NCI-H2171 (cell line): ENCODE measurements around the gene CECR2.
A peak's percentile ranks its signal among the peaks of the same experiment; 100 is the strongest.

ENCODE experiments used
- DNase-seq: peaks from one replicate; lab custom pipeline; 2025; lab: John Stamatoyannopoulos, UW

The CECR2 gene

DNA sequence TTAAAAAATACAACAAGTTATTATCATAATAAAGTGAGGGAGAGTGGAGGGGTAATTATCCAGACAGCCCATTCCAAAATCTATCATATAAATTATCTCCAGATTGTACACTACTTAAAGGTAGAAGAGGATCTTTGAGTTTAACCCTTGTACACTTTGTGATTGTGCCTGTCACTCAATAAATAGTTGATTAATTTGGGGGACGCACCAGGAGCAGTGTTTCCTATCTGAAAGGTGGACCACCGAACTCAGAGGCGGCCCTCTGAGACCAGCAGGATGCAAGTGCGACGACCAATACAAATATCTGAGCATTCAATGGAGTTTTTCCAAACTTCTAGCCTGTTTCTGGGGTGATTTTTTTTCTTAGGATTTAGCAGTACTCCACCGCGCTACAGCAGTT, 1.1 kb upstream of the CECR2 start:
- no peak for DNase-seq

DNA sequence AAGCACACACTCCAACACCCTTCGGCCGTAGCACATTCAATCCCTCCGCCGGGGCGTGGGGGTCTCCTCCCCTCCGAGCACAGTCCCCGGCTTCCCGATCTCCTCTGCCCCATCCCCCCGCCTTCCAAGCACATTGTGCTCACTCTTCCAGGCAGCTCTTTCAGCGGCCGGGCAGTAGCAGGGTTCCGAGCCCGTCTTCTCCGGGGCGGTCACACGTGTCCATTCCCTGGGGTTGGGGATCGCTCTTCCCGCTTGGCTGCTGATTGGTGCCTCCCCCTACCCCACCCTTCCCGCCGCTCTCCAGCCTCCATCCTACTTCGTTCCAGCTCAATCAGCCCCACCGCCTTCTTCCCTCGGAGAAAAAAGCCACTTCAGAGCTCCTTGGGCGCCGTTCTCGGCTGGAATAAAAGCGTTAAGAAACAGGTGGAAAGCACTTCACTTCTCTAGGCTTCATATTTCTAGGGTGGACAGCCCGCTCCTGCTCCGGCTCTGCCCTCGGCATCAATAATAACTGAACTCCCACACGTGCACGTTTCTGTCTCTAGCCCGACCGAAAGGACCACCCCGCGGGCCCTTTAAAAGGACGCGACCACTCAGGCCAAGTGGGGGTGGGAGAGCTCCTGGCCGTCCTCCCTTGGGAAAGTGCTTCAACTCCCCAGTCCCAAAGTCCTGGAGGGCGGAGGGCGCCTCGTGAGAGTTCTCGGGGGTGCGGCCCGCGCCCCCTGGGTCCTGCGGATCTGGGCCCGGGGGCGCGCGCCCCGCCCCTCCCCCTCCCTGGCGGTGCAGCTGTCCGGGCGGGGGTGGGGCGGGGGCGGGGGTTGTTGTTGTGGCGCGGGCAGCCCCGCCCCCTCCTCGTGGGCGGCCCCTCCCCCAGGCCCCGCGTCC, 464 bp upstream of the CECR2 start:
- DNase-seq, result peak; percentile 58

DNA sequence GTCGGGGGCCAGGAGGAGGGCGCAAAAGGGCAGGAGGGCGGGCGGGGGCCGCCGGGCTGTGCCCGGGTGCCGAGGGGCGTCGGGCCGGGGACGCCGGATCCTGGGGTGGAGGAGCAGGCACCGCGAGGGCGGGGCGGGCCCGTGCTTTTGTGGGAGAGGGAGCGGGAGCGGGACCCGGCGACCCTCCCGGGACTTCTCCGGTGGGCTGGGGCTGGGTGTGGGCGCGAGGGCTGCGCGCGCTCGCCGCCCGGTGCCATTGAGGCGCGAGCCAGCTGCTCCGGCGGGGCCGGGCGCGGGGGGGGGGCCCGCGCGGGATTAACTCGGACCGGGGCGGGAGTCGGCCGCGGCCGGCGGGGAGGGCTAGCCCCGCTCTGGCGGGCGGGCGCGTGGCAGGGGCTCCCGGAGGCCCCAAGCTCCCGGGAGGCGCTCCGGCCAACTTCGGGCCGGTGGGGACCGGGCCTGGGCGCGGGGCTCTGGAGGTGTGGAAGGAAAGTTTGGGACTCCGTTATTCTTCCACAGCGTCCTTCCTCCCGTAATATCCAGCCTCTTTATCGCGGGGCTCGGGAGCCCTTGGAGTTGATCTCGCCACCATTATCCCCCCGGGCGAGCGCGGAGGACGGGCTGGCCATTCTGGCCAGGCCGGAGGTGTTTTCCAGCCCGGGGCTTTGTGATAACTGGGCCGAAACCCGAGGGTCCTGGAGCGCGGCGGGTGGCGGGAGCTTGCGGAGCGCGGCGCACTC, 936 bp downstream of the CECR2 start:
- DNase-seq, result no peak

DNA sequence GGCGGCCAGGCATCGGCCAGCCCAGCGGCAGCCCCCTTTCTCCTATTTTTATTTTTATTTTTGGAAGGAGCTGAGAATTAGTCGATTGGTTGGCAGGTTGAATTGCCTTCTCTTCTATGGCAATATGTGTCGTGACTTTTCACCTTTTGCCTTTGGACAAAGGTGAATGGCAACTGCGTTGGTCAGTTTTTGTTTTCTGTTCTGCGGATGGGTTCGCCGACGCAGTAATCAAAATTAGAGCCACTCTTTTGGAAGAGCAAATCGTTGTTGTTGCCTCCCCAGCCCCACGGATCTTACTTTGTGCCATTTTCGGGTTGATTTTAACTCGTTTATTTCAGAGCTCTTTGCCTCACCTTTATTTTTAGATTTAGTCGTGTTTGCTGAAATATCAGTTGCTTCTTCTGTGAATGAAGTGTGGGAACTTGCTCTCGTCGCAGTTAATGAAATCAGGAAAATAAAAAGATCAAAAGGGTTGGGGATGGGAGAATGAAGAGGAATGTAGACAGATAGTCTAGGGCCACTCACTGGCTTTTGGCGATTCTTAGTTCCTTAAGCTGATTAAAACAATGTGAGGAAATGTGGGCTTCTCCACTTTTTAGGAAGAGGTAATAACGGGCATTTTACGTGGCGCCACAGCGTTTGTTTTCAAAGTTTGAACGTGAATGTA, 1.6 kb downstream of the CECR2 start:
- DNase-seq, result no peak

DNA sequence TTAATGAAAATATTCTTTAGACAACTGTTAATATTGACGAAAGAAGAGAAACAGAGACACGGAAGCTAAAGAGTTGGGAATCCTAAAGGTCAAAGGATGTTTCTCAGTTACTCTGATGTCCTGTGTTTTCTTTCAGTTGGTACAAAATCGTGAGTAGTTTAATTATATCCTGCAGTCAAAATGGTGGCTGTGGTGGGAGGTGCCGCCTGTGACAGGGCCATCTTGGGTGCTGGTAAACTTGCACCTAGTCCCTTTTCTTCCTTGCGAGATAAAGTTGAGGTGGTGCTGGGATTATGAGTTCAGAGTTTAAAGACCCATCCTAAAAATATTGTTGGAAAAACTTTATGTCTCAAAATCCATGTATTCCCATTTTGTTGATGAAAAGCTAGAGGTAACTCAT, 2.2 kb downstream of the CECR2 start:
- DNase-seq, result no peak

DNA sequence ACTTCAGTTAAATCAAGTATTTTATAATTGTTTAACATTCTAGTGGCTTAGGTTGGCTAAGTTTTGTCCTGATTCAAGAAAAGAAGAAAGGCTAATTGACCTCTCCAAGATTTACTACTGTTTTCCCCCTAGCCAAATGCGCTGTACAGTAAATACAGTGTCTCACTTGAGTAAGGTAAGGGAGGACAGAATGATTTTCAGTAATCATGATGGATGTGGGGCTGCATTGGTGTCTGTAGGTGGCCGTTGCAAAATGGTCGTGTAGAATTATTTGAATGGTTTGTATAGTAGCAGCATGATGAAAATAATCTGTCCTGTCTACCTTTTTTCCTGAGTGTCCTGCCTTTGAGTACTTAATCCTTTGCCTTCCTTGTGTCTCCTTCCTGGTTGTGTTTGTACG, 4.6 kb downstream of the CECR2 start:
- no peak for DNase-seq

DNA sequence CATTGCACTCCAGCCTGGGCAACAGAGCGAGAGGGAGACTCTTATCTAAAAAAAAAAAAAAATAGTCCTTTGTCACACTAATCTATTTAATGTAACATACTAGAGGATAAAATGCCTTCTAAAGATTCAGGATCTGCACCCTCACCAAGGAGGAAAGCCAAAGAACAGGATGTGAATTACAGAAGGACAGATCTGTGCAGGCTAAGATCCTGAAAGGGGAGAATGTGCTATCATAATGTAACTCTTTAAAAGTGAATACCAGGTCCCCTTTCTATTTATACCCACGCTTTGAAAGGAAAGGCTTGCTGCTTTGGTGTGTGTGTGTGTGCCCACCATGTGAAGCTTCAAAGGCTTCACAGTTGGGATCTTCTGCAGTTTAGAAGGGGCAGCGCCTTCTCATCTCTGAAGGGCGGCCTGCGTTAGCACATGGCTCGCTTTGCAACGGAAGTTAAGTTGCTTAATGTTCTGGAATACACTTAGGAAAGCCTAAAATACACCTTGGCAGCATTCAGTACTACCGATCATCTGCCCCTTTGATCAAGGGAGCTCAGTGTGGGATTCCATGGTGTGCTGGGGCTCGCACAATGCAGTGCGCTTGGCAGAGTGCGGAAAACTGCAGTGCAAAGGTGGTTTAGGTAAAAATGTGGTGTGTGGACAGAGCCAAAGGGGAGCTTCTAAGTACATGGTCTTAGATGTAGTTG, 6.8 kb downstream of the CECR2 start:
- no peak for DNase-seq

DNA sequence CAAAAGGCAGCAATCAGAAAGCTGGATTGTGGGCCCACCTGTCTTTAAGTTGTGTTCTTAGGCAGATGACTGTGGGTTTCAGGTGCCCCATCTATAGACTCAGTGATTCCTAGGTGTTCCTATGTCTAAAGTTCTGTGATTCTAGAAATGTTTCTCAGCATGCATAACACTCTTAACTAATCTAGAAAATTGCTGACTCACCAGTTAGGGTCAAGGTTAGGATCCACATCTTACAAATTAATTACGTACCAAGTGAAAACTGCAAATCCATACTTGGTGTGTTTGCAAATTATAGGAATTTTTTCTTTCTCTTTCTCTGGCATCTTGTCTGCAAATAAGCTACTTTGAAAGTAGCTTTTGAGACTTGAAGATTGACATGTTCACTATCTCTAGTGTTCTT, 7.7 kb downstream of the CECR2 start:
- DNase-seq, result no peak

DNA sequence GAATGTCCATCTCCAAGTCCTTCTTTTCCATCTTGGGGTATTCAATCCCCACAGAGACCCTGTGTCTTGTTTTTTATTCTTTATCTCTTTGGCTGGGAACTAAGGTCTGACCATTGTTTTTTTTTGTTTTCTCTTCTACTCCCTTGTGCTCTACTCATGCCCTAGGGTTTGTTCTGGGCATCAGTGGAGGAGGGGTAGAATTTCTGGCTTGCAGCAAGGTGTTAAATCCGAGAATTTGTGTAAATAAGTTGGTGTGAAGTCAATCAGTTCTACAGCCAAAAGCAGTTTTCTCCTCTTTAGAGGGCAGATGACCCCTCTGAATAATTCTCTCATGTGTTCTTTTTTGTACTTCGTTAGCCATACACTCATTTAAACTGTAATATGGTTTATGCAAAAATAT, 10.7 kb downstream of the CECR2 start:
- no peak for DNase-seq

DNA sequence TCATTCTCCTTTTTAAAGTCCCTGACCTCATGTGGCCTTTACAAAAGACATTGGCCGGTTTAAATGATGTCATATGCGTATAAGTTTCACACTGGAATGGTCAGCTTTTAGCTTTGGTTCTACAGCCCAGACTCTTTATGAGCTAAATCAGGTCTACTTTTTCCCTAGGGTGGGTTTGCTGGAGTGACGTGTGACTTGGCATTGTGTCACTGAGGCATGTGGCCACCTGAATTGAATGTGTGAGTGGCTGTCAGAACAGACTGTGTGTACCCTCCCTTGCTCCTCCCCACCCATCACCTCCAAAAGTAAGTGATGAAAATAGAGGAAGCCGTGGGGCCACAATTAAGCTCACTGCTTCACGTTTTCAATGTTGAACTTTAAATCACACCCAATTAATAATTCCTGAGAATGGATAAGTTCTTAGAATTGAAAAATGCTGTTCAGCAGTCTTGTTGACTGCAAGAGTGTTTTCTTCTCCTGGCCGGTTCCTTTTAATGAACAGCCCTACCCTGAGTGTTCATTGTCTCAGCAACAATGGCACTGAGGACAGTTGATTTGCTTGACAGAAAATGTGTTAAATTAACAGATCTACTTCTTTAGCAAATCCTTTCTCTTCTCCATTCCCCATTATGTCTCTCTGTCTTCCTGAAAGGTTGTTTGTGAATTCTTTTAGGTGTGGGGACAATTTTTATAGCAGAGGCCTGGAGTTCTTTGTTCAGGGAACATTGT, 11.3 kb downstream of the CECR2 start:
- no peak for DNase-seq

DNA sequence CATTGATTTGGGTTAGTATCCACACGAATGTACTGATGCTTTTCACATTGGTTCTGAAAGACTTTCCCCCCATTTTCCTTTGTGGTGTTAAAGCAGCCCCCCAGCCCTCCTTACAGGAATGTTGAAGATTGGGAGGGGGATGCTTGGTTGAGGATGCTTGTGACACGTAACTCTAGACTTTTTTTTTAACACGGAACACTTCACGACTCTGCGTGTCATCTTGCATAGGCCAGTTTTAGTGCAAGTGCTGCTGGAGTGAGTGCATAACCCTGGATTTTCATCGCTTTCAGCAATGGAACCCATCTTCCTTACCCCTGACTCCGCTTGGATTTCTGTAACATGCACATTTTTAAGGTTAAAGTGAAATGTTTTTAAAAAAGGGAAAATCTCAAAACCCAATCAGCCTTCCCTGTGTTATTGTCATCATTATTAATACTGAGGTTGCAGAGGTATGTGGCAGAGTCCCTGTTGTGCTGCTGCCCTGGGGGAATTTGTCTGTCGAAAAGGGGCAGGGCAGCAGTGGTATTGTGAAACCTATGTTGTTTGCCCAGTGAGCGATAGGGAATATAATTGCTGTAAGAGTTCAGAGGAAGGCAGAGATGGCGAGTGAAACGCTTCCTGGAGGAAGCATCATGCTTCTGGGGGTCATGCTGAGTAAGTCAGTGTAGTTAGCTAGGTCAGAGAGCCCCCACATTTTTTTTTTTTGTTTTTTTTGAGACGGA, 12.1 kb downstream of the CECR2 start:
- no peak for DNase-seq

DNA sequence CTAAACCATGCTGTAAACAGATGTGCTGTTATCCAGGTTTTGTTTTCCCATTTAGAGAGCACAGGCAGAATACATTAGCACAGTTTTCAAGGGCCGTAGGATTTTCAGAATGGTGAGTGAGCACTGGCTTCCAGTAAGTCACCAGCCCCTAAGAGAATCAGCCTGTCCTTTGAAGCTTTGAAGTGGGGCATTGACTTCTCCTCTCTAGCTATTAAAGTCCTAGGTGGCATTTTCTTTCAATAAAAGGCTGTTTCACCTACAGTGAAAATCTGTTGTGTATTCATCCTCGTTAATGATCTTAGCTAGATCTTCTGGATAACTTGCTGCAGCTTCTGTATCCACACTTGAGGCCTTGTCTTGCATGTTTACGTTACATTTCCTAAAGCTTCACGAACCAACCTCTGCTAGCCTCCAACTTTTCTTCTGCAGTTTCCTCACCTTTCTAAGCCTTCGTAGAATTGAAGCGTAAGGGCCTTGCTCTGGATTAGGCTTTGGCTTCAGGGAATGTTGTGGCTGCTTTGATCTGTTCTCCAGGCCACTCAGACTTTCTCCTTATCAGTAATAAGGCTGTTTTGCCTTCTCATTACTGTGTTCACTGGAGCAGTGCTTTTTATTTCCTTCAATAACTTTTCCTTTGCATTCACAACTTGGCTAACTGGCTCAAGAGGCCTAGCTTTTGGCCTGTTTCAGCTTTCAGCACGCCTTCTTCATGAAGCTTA, 15.5 kb downstream of the CECR2 start:
- DNase-seq, result no peak

DNA sequence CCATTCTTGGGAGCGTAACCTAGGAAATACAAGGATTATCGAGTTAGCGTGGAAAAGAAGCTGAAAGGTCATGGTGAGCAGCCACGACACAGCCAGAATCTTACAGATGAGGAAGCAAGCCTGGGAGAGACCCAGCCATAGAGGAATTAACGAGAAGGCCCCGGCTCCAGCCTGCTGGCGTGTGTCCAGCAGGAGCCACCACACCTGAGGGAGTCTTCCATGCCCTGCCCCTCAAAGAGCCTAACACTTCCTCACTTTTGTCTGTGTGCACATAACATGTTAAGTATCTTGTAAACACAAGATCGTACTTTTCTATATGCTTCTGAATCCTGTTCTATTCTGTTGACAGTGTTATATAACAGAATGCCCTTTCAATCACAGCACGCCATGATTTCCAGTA, 18.1 kb downstream of the CECR2 start:
- no peak for DNase-seq

DNA sequence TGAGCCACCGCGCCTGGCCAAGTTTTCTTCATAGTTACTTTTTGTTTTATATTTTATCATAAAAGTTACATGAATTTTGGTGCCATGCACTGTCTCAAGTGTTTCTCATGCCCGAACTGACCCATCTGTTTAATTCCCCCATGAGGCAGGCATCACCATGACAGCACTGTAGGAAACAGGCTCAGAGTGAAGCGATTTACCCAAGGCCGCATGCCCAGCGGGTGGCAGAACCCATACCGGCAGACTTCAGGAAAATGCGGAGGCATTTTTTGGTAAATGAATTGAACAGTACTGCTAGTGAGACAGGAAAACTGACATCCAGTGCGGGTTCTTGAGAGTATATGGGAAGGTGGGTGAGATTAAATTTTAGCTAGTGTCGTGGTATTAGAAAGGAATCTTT, 19.0 kb downstream of the CECR2 start:
- DNase-seq, result no peak

DNA sequence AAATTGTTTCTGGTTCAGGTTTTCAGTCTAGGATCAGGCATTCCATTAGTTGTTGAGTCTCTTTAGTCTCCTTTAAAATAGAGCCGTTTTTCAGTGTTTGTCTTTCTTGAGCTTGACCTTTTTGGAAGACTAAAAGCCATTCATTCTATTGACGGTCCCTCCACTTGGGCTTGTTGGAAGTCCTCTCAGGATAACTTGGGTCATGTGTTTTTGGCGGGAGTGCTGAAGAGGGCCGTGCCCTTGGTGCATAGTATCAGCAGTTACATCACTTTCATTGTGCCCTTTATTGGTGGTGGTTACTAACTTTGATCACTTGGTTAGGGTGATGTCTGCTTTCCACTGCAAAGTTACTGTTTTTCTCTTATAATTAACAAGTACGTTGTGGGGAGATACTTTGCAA, 20.8 kb downstream of the CECR2 start:
- no peak for DNase-seq

DNA sequence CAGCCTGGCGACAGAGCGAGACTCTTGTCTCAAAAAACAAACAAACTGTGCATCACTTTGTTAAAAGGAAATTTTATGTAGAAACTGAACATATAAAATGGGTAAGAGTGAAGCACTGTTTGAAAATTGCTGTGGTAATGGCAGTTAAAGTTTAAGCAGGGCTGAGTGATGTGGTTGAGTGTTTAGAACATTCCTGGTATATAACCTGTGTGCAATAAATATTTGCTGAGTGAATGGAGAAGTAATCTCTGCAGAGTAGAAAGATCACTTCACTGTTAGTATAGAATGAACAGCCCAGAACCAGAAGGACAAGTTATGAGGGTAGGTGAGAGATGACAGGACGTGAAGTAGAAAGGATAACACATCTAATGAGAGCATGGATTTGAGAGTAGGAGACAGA, 27.3 kb downstream of the CECR2 start:
- no peak for DNase-seq

DNA sequence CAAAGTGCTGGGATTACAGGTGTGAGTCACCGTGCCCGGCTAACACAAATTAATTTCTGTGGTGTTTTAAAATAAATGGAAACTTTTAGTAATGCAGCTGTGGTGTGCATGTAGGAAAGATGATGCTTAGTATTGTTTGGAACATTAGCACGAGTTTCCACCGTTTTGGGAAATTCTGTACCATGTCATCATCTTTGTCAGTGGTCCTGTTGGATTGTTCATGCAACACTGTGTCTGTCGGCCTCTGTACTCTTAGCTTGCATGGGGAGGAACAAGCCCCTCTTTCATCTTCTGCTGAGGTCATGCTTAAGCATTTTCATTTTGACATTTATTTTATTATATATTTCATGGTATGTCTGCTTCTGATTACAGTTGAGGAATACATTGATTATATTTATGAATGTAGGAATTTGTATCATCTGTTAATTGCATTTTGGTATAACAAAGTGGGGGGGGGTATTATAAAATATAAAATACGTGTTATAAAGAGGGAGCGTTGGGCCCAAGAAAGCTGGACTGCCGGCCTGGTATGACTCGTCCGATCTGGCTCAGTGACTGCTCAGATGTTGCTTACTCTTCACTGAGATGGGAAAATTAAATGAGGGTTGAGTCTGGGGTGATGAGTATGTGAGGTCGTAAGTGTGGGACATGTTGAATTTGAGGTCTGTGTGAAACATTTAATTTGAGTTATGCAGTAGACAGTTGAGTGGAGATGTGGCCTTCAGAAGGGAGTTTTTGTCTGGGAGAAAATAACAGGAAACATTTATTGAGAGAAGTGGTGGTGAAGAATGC, 28.7 kb downstream of the CECR2 start:
- DNase-seq, result no peak

DNA sequence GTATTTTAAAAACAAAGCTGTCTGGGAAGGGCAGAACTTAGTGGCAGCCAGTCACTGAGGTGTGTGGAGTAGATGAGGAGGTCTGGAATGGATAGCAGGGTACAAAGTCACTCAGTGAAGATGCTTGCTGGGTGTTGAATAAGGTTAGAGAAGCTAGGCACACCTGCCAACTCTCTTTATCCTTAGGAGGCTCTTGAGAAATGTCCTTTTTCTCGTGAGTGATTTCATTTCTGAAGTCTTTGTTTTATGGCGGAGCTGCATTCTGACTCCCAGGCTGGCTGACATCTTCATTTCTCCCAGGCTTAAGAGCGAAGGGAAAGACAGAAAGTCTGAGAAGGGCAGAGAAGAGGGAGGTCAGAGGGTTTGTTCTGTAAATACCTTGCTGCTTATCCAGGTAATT, 31.0 kb downstream of the CECR2 start:
- no peak for DNase-seq

DNA sequence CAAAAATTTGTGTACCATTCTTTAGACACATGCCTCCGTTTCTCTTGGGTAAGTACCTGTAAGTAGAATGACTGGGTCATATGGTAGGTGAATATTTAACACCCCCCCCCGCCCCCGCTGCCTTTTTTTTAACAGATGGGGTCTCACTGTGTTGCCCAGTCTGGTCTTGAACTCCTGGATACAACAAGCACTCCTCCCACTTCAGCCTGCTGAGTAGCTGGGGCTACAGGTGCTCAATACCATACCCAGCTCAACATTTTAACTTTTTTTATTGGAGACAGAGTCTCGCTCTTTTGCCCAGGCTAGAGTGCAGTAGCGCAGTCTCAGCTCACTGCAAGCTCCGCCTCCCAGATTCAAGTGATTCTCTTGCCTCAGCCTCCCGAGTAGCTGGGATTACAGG, 32.5 kb downstream of the CECR2 start:
- no peak for DNase-seq

DNA sequence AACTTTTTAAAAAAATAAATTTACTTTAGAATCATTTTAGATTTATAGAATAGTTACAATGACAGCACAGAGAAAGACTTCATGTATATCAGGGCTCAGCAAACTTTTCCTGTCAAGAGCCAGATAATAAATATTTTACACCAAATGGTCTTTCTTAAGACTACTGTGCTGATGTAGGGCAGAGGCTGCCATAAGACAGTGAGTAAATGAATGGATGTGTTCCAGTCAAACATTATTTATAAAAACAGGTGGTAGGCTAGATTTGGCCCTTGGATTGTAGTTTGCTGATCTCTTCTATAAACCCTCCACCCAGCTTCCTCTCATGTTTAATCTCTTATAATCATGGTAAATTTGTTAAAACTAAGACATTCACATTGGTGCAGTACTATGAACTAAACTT, 33.0 kb downstream of the CECR2 start:
- no peak for DNase-seq
